ENCODE data around the gene TGDS.
A peak's percentile ranks its signal among the peaks of the same experiment; 100 is the strongest.

Gene TGDS

DNA sequence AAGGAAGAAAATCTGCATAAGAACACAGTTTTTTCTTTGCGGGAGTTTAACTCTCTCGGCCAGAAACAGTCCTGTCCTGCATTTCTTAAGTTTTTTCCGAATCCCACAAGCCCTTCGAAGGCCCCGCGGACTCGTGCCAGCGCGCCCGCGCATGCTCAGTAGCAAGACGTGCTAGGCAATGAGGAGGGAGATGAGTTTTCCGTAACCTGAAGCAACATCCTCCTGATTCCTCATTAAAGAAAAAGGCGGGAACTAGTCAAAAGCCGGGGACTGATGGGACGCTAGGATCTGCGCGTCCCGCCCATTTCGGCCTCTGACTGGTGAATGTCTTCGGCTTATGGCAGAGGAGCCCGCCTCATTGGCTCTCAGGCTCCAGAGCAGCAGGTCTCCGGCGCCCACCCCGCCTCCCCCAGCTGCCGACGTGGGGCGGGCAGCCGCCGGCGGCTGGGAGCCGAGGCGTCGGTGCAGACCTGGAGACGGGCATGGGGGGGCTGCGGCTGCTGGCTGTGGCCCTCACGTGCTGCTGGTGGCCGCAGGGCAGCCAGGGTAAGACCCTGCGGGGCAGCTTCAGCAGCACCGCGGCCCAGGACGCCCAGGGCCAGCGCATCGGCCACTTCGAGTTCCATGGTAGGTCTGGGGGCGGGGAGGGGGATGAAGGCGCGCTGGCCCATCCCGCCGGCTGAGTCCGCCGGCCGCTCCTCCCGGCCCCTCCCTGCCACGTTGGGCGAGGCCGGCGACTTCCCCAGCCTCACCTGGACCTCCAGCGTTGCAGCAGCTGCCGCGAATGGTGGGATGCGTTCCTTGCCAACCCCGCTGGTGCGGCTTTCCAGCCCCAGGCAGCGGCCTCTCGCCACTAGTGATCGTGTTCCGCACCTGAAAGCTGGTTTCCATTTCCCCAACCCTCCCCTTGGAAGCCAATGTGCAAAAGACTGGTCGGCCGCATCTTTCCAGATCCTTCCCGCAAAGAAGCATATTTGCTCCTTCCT is 5.8 kb upstream of the TGDS start, which contains the start of gene GPR180:
Gene GPR180, plus strand, starts transcription at position 412 of the 986 bp plus-strand sequence. Its CDS starts 71 bp downstream, at position 483.
- DNase-seq (ENCODE audit: low read depth): peak; percentile 98

DNA sequence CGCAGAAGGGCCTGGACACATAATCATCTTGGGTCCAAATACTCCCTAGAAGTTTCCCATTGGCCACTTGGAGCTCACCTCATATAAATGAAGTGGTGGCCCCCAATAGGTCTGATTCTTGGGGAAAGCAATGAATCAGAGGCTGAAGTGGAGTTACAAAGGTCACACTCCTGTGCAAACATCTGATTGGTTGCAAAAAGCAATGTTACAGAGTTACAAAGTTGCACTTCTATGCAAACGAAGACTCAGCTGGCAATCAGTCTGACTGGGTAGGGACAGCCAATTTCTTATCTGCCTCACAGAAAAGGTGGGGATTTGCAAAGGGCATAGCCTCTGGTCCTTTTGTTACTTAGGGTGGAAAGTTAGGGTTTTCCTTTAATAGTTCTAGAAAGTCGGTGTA is 3.9 kb upstream of the TGDS start:
- no peak for DNase-seq (ENCODE audit: low read depth)

GRCh38 chr13:94598281-94598680 is 2.3 kb upstream of the TGDS start:
- DNase-seq (ENCODE audit: low read depth): no peak

GRCh38 chr13:94596575-94596971 is 621 bp upstream of the TGDS start:
- DNase-seq (ENCODE audit: low read depth): no peak

GRCh38 chr13:94595001-94595949 is 677 bp downstream of the TGDS start:
- DNase-seq (ENCODE audit: low read depth): no peak

GRCh38 chr13:94590744-94591143 is 5.2 kb downstream of the TGDS start:
- no peak for DNase-seq (ENCODE audit: low read depth)

GRCh38 chr13:94588541-94588940 is 7.4 kb downstream of the TGDS start:
- no peak for DNase-seq (ENCODE audit: low read depth)

DNA sequence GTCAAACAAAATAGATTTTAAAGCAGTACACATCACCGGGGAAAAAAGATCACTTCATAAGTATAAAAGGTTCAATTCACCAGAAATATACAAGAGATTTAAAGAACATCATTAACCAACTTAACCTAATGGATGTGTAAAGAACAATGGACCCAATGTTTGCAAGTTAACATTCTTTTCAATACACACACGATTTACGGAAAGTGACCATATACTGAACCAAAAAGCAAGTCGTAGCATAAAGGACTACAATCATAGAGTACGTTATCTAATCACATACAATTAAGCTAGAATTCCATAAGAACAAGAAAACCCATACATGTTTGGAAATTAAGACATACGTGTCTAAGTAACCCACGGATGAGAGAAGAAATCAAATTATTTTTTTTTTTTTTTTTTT is 9.6 kb downstream of the TGDS start:
- no peak for DNase-seq (ENCODE audit: low read depth)

GRCh38 chr13:94585543-94586101 is 10.3 kb downstream of the TGDS start:
- DNase-seq (ENCODE audit: low read depth): no peak

GRCh38 chr13:94583926-94584325 is 12.0 kb downstream of the TGDS start:
- DNase-seq (ENCODE audit: low read depth): no peak

DNA sequence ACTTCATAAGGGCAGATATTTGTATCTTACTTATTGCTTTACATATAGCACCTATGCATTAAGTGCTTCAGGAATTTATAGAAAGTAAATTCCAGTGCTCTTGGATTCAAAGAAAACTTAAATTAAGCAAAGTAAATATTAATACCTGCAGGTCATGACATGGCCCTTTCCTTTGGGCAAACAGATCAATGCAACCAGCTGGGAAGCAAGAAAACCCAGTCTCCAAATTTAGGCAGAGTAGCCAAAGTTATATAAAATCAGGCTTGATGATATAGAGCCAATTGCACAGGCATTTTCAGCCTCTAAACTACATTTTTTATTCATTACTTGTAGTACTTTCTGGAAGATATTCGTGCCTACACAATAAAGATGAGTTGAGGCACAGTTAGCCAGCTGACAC is 16.9 kb downstream of the TGDS start:
- no peak for DNase-seq (ENCODE audit: low read depth)

- DNase-seq (ENCODE audit: low read depth): no peak
Measured at GRCh38 chr13:94569615-94570014, 26.3 kb downstream of the TGDS start.

GRCh38 chr13:94568443-94568842 is 27.5 kb downstream of the TGDS start:
- DNase-seq (ENCODE audit: low read depth): no peak

DNA sequence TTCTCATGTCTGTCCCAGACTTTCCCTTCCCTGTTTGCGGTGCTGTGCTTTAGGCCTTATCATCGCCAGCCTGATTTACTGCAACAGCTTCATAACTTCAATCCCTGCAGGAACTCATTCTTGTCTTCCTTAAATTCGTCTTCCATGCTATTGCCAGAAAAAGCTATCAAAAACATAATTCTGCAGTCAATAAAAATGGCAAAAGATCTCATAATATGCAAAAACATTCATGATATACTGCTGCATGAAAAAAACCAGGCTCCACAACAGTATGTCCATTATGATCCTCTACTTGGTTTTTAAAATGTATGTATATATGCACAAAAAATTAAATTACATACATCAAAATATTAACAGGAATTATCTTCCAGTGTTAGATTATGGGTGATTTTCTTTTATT is 28.4 kb downstream of the TGDS start:
- no peak for DNase-seq (ENCODE audit: low read depth)

DNA sequence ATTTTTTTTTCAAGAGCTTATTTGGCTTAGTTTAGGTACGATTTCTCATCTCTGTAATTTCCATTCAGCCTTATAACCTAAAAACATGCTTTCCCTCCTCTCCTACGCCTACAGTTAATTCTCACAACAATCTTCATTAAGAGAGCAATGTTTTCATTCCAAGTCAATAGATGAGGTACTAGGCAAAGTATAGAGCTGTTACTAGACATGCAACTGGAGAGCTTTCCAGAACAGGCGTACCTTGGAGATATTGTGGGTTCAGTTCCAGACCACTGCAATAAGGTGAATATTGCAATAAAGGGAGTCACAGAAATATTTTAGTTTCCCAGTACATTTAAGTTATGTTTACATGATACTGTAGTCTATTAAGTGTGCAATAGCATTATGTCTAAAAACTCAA is 34.8 kb downstream of the TGDS start:
- no peak for DNase-seq (ENCODE audit: low read depth)

- DNase-seq (ENCODE audit: low read depth): no peak
Measured at GRCh38 chr13:94560116-94560515, 35.8 kb downstream of the TGDS start.

DNA sequence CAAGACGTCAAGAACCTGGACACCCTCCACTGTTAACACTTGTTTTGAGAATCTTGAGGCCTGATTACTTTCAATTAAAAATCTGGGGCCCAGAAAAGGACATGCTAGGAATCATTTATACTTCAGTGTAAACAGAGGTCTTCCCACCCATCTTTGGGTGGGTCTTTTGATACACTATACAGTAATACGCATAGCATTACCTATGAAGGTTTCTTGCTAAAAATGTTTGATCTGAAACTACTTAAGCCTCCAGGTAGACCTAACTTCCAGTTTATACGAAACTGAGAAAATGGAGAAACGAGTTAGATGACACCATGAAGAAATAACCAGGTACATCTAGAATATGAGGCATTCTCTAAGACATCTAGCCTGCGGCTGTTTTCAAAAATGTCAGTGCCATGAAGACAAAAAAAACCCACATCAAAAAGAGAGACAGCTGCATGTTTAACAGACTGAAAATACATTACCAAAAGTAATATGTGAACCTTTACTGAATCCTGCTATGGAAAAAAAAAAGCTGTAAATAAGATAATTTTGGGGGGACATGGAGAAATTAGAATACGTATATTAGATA is 36.6 kb downstream of the TGDS start:
- DNase-seq (ENCODE audit: low read depth): no peak

- DNase-seq (ENCODE audit: low read depth): no peak
Measured at GRCh38 chr13:94558716-94559115, 37.2 kb downstream of the TGDS start.

GRCh38 chr13:94557684-94558235 is 38.2 kb downstream of the TGDS start:
- DNase-seq (ENCODE audit: low read depth): no peak

DNA sequence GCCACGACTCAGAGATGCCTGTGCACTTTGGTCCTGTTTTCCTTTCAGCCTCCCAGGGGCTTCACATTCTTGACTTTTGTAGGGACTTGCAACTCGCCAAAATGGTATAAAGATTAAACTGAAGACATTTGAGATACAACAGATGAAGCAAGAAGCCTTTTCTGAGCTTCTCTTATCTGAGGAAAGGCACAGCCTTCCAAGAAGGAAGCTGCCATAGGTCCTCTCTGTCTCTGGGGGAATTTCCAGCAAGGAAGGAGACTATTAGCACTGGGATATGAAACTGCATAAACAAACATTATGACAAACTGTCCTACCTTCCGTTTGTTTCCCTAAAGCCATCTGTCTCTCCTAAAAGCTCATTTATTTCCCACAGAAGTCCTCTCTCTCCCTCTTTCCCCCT is 39.3 kb downstream of the TGDS start:
- no peak for DNase-seq (ENCODE audit: low read depth)

GRCh38 chr13:94556041-94556440 is 39.9 kb downstream of the TGDS start:
- DNase-seq (ENCODE audit: low read depth): no peak

DNA sequence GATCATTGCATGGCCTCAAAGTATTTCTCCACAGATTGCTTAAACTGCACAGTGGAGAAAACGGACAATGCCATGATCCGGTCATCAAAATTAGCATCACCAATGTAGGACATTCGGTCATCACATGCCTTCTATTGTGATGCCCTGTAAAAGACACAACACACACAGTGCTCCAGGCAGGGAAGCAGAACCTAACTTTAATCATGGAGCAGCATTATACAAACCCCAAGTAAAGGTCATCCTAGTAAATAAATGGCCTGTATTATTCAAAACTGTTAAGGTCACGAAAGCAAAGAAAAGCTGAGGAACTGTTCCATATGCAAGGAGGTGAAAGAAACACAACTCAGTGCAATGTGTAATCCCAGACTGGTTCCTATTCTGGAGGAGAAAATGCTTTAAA is 42.2 kb downstream of the TGDS start:
- DNase-seq (ENCODE audit: low read depth): no peak

Measured in GM04503 (cell line).